GM23338 (cell line): ENCODE measurements around the gene SACM1L. TPM values are rescaled to one million over a fixed set of nuclear protein-coding genes. Genes with fewer than 3 reads are reported as not detected.

ENCODE experiments used
- ATAC-seq: fragments of 200-7000 bp; cut with Tn5 transposase; 3 replicates; pipeline ENCODE4 v1.9.1; 2020
- DNase-seq: peaks from one replicate; pipeline ENCODE4 v3.0.0-alpha.2; 2015; ENCODE audit warnings: low spot score
- H2AFZ ChIP-seq: fragments of 200-600 bp; sonication (generic); 2 replicates; pipeline ENCODE4 v1.8.0; 2016; ENCODE audit warnings: antibody characterized with exemption, mild to moderate bottlenecking, moderate library complexity
- H3F3A ChIP-seq: fragments of 200-600 bp; sonication (generic); replicated peaks from 2 replicates; pipeline ENCODE4 v1.8.0; 2017; ENCODE audit warnings: antibody characterized with exemption, mixed run types, low read depth
- H3K27ac ChIP-seq: fragments of 200-600 bp; sonication (generic); 2 replicates; pipeline ENCODE4 v1.6.1; 2016; ENCODE audit warnings: low read depth
- H3K27me3 ChIP-seq: fragments of 200-600 bp; sonication (generic); 2 replicates; pipeline ENCODE4 v1.8.0; 2016; ENCODE audit warnings: mild to moderate bottlenecking, mixed run types, moderate library complexity; ENCODE audit not compliant: insufficient read depth
- H3K36me3 ChIP-seq: fragments of 200-600 bp; sonication (generic); 2 replicates; pipeline ENCODE4 v1.8.0; 2016; ENCODE audit warnings: mild to moderate bottlenecking; ENCODE audit not compliant: insufficient read depth
- H3K4me1 ChIP-seq: fragments of 200-600 bp; sonication (generic); 2 replicates; pipeline ENCODE4 v1.8.0; 2016; ENCODE audit warnings: mild to moderate bottlenecking, moderate library complexity; ENCODE audit not compliant: insufficient read depth
- H3K4me2 ChIP-seq: fragments of 200-600 bp; sonication (generic); 2 replicates; pipeline ENCODE4 v1.7.1; 2017; ENCODE audit warnings: mixed run types
- H3K4me3 ChIP-seq: fragments of 200-600 bp; sonication (generic); 2 replicates; pipeline ENCODE4 v1.6.1; 2016; ENCODE audit warnings: mixed run types
- H3K79me2 ChIP-seq: fragments of 200-600 bp; sonication (generic); replicated peaks from 2 replicates; pipeline ENCODE4 v1.8.0; 2017; ENCODE audit warnings: mild to moderate bottlenecking; ENCODE audit not compliant: insufficient read depth
- H3K9me2 ChIP-seq: fragments of 200-600 bp; sonication (generic); 2 replicates; pipeline ENCODE4 v1.8.0; 2017; ENCODE audit not compliant: insufficient read depth
- H4K20me1 ChIP-seq: fragments of 200-600 bp; sonication (generic); replicated peaks from 2 replicates; pipeline ENCODE4 v1.8.0; 2017; ENCODE audit warnings: mild to moderate bottlenecking; ENCODE audit not compliant: insufficient read depth
- H3K27ac Mint-ChIP-seq: 2 replicates; pipeline ENCODE4 v1.8.0; 2020; ENCODE audit warnings: inconsistent platforms, mild to moderate bottlenecking, moderate library complexity, mixed read lengths
- H3K27me3 Mint-ChIP-seq: 3 replicates; pipeline ENCODE4 v1.8.0; 2022; ENCODE audit warnings: low read depth, mild to moderate bottlenecking, moderate library complexity, mixed read lengths, inconsistent platforms; ENCODE audit not compliant: insufficient read depth, poor library complexity
- H3K36me3 Mint-ChIP-seq: 3 replicates; pipeline ENCODE4 v1.8.0; 2021; ENCODE audit warnings: low read depth, mild to moderate bottlenecking, inconsistent platforms, moderate library complexity, mixed read lengths
- H3K4me1 Mint-ChIP-seq: 3 replicates; pipeline ENCODE4 v1.8.0; 2020; ENCODE audit warnings: mild to moderate bottlenecking, inconsistent platforms, mixed read lengths
- H3K4me3 Mint-ChIP-seq: 3 replicates; pipeline ENCODE4 v1.8.0; 2021; ENCODE audit warnings: moderate library complexity, mild to moderate bottlenecking, inconsistent platforms, mixed read lengths
- H3K9me3 Mint-ChIP-seq: 3 replicates; pipeline ENCODE4 v1.8.0; 2020; ENCODE audit warnings: moderate library complexity, mild to moderate bottlenecking, inconsistent platforms, mixed read lengths
- CREB1 ChIP-seq: fragments of 250-450 bp; sonication (Bioruptor Pico); IDR thresholded peaks from 2 replicates; pipeline ENCODE4 v1.5.0; 2020; ENCODE audit warnings: low read depth, mild to moderate bottlenecking, moderate library complexity
- EZH2 ChIP-seq: fragments of 200-600 bp; sonication (generic); IDR thresholded peaks from one replicate; pipeline ENCODE4 v1.8.0; 2017; ENCODE audit warnings: antibody characterized with exemption, mild to moderate bottlenecking, low read depth; ENCODE audit not compliant: unreplicated experiment
- EZH2phosphoT487 ChIP-seq: fragments of 200-600 bp; sonication (generic); IDR thresholded peaks from one replicate; pipeline ENCODE4 v1.8.1; 2018; ENCODE audit warnings: antibody characterized with exemption; ENCODE audit not compliant: unreplicated experiment
- JUNB ChIP-seq: IDR thresholded peaks from one replicate; pipeline ENCODE4 v1.6.1; 2016; ENCODE audit warnings: antibody characterized with exemption; ENCODE audit not compliant: unreplicated experiment
- NANOG ChIP-seq: IDR thresholded peaks from 2 replicates; pipeline ENCODE4 v1.6.1; 2016; ENCODE audit warnings: antibody characterized with exemption, borderline replicate concordance
- POLR2AphosphoS5 ChIP-seq: IDR thresholded peaks from 2 replicates; pipeline ENCODE4 v1.6.1; 2016; ENCODE audit warnings: antibody characterized with exemption, low read depth
- STAT1 ChIP-seq: IDR thresholded peaks from one replicate; pipeline ENCODE4 v1.6.1; 2016; ENCODE audit warnings: antibody characterized with exemption; ENCODE audit not compliant: unreplicated experiment
- ZNF114 ChIP-seq: fragments of 250-450 bp; sonication (Bioruptor Pico); IDR thresholded peaks from 2 replicates; pipeline ENCODE4 v1.5.0; 2020; ENCODE audit warnings: mild to moderate bottlenecking, moderate library complexity
- ZNF331 ChIP-seq: fragments of 250-450 bp; sonication (Bioruptor Pico); IDR thresholded peaks from 2 replicates; pipeline ENCODE4 v1.5.0; 2020; ENCODE audit warnings: low read depth, mild to moderate bottlenecking, moderate library complexity
- polyA plus RNA-seq: library from polyadenylated mRNA; unstranded; fragments of >200 nt; fragmentation: Nextera tagmentation; extraction: Ambion mirVana; gene quantifications from 2 replicates; pipeline ENCODE4 v1.2.1, GENCODE V29; 2016
- total RNA-seq: library from RNA; depleted of rRNA; stranded (reverse); fragments of >200 nt; shearing (Covaris generic); gene quantifications from 2 replicates; pipeline ENCODE4 v1.2.3, GENCODE V29; 2014
- TF ChIP-seq, protein P1 (sequence below): IDR thresholded peaks from 2 replicates; pipeline ENCODE4 v1.6.1; 2016; ENCODE audit warnings: antibody characterized with exemption
- TF ChIP-seq, protein P2 (sequence below): fragments of 250-450 bp; sonication (Bioruptor Pico); IDR thresholded peaks from 2 replicates; pipeline ENCODE4 v1.5.0; 2020; ENCODE audit warnings: mild to moderate bottlenecking, moderate library complexity
- TF ChIP-seq, protein P3 (sequence below), 2 experiments: fragments of 200-600 bp in 1 of 2; sonication (generic) in 1 of 2; conservative IDR thresholded peaks; 2 replicates each; pipeline versions ENCODE4 v1.5.1 to v1.6.1; 2016 to 2017; ENCODE audit warnings: antibody characterized with exemption in 2 of 2, low read depth in 2 of 2, mild to moderate bottlenecking in 2 of 2, moderate library complexity in 1 of 2

The SACM1L gene
- total and polyA plus RNA-seq, 2 experiments from 2014 or later, result 43.5 to 97.8 TPM

DNA sequence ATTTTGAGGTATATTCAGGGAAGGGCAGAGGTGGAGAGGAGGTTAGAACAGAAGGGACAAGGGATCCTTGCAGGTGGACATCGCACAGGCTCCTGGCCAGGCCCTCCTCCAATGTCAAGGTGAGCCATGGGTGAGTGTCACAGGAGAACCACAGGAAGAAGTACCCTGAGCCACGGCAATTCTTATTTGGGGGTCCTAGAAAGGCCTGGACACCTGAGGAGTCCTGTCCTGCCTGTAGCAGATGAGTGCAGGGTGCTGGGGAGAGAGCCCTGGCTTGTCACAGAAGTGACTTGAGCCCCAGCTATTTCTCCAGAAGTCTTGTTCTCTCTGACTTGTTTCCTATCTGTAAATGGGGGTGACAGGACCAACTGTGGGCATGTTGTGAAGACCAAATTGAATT lies 102.8 kb downstream of the SACM1L start (continued):
- TF ChIP-seq ZNF331, result no peak
- TF ChIP-seq NANOG, result no peak
- no peak for TF ChIP-seq CREB1 (CRISPR knock-in tag)
- TF ChIP-seq JUNB, result no peak
- TF ChIP-seq POLR2AphosphoS5, result no peak

DNA sequence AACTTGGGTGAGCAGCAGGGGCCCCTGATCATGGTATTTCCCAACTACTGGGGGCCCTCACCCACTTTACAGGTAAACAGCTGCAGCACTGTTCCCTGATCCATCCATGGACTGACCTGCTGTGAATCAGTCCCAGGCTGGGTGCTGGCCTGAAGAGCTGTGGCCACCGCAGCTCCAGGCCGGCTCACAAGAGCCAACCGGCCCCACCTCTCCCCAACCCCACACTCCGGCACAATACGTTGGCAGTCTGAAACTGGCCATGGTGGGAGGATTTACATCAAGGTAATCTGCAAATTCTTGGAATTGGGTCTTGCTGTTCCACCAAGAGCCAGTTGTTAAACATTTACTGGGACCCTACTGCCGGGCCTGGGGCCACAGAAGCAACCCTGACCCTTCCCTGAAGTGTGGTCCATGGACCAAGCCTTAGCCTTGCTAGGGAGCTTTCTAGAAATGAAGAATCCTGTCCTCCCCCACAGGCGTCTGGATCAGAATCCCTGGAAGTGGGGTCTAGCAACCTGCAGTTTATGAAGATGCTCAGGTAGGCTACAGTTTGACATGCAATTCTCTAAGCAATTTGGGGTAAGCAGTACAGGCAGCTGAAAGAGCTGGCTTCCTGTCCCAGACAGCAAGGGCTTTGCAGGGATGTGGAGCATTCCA lies 103.4 kb downstream of the SACM1L start:
- peaks cover 8% of the 10 kb centered on the region; the same call in 1 of the 3 replicates for H3K36me3 Mint-ChIP-seq
- DNase-seq, result no peak
- no peak overlapping the region for H3K27ac Mint-ChIP-seq
- Histone ChIP-seq H3K79me2 (no peaks in the 10 kb centered on the region), H3F3A (no peaks in the 10 kb centered on the region), H3K9me2 (no peaks in the 10 kb centered on the region), H4K20me1 (no peaks in the 10 kb centered on the region), H2AFZ (no peak overlapping the region), H3K36me3 (no peaks in the 10 kb centered on the region), H3K4me2 (no peak overlapping the region), H3K27me3 (peaks cover 46% of the 10 kb centered on the region), H3K27ac (no peak overlapping the region), H3K4me3 (no peak overlapping the region), H3K4me1 (peaks cover 9% of the 10 kb centered on the region)
- H3K4me1 Mint-ChIP-seq, result peaks cover 12% of the 10 kb centered on the region
- no peak overlapping the region for H3K4me3 Mint-ChIP-seq
- H3K27me3 Mint-ChIP-seq, result peaks cover 27% of the 10 kb centered on the region
- no peak for ATAC-seq
- TF ChIP-seq NANOG (no peak), EZH2 (no peak), CREB1 (CRISPR knock-in tag) (no peak), ZNF331 (no peak), EZH2phosphoT487 (no peak), ZNF114 (no peak), STAT1 (no peak)
- TF ChIP-seq, protein P1, sequence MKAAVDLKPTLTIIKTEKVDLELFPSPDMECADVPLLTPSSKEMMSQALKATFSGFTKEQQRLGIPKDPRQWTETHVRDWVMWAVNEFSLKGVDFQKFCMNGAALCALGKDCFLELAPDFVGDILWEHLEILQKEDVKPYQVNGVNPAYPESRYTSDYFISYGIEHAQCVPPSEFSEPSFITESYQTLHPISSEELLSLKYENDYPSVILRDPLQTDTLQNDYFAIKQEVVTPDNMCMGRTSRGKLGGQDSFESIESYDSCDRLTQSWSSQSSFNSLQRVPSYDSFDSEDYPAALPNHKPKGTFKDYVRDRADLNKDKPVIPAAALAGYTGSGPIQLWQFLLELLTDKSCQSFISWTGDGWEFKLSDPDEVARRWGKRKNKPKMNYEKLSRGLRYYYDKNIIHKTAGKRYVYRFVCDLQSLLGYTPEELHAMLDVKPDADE, result no peak
- TF ChIP-seq, protein P2, sequence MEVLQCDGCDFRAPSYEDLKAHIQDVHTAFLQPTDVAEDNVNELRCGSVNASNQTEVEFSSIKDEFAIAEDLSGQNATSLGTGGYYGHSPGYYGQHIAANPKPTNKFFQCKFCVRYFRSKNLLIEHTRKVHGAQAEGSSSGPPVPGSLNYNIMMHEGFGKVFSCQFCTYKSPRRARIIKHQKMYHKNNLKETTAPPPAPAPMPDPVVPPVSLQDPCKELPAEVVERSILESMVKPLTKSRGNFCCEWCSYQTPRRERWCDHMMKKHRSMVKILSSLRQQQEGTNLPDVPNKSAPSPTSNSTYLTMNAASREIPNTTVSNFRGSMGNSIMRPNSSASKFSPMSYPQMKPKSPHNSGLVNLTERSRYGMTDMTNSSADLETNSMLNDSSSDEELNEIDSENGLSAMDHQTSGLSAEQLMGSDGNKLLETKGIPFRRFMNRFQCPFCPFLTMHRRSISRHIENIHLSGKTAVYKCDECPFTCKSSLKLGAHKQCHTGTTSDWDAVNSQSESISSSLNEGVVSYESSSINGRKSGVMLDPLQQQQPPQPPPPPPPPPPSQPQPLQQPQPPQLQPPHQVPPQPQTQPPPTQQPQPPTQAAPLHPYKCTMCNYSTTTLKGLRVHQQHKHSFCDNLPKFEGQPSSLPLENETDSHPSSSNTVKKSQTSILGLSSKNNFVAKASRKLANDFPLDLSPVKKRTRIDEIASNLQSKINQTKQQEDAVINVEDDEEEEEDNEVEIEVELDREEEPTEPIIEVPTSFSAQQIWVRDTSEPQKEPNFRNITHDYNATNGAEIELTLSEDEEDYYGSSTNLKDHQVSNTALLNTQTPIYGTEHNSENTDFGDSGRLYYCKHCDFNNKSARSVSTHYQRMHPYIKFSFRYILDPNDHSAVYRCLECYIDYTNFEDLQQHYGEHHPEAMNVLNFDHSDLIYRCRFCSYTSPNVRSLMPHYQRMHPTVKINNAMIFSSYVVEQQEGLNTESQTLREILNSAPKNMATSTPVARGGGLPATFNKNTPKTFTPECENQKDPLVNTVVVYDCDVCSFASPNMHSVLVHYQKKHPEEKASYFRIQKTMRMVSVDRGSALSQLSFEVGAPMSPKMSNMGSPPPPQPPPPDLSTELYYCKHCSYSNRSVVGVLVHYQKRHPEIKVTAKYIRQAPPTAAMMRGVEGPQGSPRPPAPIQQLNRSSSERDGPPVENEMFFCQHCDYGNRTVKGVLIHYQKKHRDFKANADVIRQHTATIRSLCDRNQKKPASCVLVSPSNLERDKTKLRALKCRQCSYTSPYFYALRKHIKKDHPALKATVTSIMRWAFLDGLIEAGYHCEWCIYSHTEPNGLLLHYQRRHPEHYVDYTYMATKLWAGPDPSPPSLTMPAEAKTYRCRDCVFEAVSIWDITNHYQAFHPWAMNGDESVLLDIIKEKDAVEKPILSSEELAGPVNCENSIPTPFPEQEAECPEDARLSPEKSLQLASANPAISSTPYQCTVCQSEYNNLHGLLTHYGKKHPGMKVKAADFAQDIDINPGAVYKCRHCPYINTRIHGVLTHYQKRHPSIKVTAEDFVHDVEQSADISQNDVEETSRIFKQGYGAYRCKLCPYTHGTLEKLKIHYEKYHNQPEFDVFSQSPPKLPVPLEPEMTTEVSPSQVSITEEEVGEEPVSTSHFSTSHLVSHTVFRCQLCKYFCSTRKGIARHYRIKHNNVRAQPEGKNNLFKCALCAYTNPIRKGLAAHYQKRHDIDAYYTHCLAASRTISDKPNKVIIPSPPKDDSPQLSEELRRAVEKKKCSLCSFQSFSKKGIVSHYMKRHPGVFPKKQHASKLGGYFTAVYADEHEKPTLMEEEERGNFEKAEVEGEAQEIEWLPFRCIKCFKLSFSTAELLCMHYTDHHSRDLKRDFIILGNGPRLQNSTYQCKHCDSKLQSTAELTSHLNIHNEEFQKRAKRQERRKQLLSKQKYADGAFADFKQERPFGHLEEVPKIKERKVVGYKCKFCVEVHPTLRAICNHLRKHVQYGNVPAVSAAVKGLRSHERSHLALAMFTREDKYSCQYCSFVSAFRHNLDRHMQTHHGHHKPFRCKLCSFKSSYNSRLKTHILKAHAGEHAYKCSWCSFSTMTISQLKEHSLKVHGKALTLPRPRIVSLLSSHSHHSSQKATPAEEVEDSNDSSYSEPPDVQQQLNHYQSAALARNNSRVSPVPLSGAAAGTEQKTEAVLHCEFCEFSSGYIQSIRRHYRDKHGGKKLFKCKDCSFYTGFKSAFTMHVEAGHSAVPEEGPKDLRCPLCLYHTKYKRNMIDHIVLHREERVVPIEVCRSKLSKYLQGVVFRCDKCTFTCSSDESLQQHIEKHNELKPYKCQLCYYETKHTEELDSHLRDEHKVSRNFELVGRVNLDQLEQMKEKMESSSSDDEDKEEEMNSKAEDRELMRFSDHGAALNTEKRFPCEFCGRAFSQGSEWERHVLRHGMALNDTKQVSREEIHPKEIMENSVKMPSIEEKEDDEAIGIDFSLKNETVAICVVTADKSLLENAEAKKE (CRISPR knock-in tag), result no peak
- TF ChIP-seq, protein P3, sequence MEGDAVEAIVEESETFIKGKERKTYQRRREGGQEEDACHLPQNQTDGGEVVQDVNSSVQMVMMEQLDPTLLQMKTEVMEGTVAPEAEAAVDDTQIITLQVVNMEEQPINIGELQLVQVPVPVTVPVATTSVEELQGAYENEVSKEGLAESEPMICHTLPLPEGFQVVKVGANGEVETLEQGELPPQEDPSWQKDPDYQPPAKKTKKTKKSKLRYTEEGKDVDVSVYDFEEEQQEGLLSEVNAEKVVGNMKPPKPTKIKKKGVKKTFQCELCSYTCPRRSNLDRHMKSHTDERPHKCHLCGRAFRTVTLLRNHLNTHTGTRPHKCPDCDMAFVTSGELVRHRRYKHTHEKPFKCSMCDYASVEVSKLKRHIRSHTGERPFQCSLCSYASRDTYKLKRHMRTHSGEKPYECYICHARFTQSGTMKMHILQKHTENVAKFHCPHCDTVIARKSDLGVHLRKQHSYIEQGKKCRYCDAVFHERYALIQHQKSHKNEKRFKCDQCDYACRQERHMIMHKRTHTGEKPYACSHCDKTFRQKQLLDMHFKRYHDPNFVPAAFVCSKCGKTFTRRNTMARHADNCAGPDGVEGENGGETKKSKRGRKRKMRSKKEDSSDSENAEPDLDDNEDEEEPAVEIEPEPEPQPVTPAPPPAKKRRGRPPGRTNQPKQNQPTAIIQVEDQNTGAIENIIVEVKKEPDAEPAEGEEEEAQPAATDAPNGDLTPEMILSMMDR (conservative IDR thresholded peaks at IDR 0.05; ENCODE audit: low read depth in 2 of 2), result no peak
- H3K9me3 Mint-ChIP-seq, result peaks cover 20% of the 10 kb centered on the region; the same call in 2 of the 3 replicates
